NCI-H345 treated with DMSO at 0.1 percent for 48 hours (cell line): ENCODE results near the gene CXCL14.
A peak's percentile ranks its signal among the peaks of the same experiment; 100 is the strongest.

Experiments
- DNase-seq: peaks from one replicate; lab custom pipeline; 2025; ENCODE audit not compliant: unreplicated experiment; lab: John Stamatoyannopoulos, UW

CXCL14 gene, protein sequence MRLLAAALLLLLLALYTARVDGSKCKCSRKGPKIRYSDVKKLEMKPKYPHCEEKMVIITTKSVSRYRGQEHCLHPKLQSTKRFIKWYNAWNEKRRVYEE

DNA sequence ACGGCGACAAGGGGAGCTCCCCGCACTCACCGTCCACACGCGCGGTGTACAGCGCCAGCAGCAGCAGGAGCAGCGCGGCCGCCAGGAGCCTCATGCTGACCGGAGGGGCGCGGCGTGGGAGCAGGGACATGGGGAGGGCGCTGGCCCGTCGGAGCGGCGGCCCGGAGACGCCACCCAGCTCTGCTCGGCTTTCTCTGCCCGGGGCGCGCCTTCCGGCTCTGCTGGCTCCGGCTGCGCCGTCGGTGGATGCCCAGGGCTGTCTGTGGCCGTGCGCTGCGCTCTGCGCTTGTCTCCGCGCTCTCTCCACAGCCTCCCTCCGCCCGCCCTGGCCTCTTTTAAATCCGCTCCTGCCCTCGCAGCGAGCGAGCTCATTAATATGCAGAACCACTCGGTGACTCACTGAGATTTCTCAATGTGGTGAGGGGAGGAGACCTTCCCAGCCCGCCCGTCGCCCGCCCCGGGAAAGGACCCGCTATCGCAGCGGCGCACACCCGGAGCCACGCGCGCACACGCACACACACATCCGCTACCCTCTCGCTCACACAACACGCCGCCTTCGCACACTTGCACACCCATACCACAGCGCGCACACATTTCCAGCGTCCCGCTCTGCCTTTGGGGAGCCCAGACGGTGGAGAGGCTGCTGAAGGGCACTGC is at the start of gene CXCL14:
CXCL14 (minus strand) TSS at position 307 of the 657 bp plus-strand sequence; CDS start at position 94, 213 bp downstream.
- DNase-seq, result peak; percentile 4

DNA sequence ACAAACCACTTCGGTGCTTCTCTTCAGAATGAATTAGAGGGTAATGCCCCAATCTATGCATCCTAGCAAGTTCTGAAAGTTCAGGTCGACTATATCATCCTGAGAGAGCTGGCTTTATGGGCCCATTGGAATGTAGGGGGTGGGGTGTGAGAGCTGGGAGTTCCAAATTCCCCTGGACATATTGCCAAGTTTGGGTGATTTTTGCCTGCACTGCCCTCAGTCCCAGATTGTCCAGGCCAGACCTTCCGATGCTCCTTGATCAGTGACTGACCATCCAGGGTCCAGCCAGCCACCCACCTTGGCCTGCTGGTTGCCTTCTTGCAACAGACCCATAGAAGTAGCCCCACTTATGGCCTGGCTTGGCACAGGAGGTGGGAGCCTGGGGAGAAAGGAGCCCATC is 47.8 kb upstream of the CXCL14 start:
- DNase-seq, result no peak

DNA sequence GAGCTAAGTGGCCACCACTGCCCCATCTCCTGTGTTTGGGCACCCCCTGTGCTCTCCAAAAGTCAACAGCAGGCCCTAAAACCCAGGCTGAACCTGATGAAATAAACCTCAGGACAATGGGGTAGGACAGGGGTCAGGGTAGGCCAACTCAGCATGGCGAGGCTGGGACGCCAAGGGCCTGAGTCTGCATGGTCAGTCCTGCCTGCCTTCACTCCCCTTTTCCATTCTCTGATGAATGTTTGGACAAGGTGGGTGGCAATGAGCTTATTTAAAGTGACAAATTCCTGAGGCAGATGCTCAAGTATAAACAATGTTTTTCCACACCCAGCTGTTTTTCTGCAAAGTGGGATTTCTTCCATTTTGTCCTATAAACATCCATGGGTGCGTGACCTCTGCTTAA is 47.2 kb upstream of the CXCL14 start:
- DNase-seq, result no peak

DNA sequence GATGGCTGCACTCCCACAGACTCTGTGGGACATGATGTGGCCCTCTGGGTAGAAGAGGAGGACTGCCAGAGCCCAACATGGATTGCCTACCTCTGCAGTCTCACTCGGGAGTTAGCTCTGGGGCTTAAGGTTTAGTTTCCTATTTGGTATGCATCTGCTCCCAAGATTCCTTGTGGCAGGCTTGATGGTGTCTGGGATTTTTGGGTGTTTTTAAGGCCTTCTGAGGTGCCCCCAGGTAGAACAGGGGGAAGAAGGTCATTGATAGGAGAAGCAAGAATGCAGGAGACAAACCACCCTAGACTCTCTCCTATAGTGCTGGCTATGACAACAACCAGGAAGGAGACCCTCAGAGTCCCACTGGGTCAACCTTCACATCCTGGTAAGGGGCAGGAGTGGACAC is 46.7 kb upstream of the CXCL14 start:
- DNase-seq, result no peak

DNA sequence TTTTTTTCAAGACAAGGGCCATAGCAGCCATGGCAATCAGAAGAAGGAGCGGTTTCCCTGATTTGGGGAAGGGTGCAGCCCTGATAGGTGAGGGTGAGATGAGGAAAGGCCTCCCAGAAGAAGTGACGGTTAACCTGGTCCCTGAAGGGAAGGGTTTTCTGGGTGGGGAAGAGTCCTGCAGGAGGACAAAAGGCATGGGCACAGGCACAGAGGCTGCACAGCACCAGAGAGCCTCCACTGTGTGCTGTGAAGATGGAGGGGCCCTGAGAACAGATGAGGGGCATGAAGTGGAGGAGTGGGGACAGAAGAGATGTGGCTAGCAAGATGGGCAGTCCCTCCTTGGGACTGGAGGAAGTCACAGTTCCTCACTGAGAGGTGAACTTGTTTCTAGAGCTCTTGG is 46.3 kb upstream of the CXCL14 start:
- no peak for DNase-seq

DNA sequence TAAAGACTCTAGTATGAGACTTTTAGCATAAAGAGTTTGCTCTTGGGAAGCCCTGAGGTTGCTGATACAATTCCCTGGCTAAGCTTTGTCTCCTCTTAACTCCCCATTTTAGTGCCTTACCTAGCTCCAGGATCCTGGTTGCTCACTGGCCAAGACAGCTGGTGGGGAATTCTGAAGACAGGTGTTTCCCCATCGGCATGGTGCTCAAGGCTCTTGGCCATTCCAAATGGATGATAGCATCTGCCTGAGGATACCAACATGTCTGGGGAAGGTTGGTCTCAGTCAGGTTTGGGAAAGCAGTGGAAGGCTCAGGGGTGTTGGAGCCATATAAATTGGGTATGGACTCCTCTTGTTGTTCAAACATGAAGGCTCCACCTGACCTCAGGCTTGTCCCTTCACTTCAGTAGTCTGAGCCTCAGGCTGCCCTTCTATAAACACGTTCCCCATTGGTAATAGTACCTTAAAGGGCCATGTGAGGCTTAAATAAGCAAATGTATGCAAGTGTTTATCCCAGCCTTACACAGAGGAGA is 44.5 kb upstream of the CXCL14 start:
- DNase-seq, result no peak

DNA sequence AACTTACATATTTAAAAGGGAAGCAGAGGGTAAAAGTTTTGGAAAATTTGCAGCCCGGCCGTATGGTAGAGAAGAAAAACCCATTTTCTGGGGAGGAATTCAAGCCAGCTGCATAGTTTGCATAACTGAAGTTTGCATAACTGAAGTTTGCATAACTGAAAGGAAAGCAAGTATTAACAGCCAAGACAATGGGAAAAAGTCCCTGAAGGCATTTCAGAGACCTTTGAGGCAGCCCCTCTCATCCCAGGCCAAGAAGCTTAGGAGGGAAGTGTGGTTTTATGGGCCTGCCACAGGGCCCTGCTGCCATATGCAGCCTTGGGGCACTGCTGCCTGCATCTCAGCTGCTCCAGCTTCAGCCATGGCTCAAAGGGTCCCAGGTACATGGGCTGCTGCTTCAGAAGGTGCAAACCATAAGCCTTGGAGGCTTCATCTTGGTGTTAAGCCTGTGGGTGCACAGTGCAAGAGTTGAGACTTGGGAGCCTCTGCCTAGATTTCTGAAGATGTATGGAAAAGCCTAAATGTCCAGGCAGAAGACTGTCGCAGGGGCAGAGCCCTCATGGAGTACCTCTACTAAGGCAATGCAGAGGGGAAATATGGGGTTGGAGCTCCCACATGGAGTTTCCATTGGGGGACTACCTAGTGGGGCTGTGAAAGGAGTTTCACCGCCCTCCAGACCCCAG is 36.9 kb upstream of the CXCL14 start:
- DNase-seq, result no peak

DNA sequence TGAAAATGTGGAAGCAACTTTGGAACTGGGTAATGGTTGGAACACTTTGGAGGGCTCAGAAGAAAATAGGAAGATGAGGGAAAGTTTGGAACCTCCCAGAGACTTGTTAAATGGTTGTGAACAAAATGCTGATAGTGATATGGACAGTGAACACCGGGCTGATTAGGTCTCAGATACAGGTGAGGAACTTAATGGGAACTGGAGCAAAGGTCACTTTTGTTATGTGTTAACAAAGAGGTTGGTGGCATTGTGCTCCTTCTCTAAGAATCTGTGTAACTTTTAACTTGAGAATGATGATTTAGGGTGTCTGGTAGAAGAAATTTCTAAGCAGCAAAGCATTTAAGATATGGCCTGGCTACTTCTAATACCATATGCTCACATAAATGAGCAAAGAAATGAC is 36.4 kb upstream of the CXCL14 start:
- no peak for DNase-seq

DNA sequence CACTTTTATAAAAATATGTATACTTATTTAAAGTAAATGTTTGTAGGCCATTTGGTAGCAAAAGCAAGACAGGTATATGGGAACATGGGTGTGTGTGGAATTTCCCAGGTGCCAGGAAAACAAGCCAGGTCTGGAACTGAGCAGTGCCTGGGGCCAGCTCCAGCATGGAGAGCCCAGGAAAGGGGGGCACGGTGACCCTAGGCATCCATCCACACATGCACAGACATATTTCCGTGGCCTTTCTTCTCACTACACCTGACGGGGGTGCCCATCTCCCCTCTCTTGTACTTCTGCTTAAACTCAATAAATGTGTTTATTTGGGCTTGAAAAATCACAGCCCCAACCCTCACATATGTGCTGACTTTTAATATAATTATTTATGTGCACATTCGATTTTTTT is 31.2 kb upstream of the CXCL14 start:
- no peak for DNase-seq

DNA sequence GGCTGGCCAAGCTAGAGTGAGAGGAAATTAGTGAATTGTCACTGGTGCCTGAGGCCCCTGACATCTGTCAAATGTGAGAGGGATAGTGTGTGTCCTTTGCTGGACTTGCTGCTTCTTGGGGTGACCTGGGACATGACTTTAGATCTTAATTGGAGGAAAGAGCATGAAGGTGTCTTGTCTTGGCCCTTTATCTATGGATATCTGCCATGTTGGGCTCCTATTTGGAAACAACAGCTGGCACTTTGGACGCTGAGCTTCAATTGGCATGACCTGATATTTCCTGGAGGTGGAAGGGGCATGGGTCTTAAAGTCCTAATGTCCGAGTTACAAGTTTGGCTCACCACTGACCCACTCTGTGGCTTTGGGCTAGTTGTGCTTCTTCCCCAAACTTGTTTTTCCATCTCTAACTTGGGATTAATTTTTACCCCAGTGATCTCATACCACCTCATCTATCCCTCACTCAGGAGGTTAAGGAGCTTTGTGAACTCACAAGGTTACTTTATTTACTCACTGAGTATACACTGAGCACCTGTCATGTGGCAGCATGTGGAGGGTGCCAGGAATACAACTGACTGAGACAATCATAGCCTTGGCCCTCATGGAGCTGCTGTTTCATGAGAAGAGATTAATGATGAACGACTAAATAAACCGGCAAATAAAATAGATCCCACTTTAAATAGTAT is 30.1 kb upstream of the CXCL14 start:
- DNase-seq, result no peak

DNA sequence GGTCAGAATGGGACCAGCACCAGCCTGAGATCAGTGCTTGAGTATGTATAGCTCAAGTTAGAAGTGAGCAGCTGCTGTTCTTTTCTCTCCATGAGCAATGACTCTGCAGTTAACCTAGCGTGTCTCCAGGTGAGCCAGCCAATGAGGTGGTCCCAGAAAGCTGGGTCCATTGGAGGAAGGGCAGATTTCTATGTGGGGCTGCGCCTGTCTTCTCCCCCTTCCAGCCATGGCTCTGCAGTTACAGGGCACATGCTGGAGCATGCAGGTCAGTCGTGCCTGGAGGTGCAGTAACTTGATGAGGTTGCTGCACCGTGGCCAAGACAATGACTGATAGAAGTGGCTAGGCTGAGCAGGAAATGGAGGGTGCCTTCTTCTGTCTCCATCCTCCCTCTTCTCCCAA is 29.6 kb upstream of the CXCL14 start:
- DNase-seq, result no peak

DNA sequence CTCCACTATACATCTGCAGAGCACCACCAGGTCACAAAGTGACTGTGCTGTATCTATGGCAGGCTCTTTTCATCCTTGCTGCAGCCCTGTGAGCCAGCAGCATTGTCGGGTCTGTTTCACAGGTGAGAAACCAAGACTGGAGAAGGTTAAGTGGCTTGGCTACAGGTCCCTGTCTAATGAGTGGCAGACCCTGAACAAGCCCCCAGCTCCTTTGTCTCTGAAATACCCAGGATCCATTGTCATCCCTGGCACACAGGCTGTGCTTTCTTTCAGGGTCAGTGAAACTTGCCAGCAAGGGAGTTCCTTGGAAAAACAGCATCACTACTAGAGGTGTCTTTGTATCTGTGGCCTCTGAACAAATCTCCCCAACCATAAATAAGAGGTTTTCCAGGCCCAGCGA is 27.6 kb upstream of the CXCL14 start:
- no peak for DNase-seq

DNA sequence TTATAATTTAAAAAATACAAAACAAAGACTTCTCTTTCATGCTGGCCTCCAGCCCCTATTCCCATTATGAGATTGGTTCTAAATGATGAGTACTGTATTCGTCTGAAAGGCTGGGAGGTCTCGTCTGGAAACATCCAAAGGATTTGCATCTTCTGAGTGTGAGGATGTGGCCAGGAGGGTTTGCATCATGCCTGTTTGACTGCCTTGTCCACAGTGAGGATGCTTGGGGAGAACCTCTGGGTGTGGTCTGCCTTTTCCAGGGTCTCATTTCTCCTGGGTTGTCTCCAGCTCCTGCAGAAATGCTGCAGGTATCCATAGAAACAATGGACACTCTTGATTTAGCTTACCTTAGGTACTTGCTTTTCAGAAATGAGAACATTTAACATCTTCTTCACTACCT is 26.4 kb upstream of the CXCL14 start:
- DNase-seq, result no peak

DNA sequence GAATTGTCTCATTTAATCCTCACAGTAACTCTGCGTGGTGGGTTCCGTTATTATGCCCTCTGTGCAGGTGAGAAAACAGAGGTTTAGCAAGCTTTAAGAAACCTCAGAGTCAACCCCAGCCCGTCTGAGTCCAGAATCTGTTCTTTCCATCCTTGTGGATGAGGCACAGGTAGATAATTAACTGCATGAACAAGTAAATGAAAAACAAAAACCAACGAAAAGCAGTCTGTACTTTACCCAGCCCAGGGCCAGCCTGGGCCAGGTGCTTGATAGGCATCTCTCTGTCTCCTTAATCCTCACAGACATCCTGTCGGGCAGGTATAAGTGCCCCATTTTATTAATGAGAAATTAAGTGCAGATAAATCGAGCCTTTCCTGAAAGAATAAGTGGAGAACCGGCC is 25.3 kb upstream of the CXCL14 start:
- no peak for DNase-seq

DNA sequence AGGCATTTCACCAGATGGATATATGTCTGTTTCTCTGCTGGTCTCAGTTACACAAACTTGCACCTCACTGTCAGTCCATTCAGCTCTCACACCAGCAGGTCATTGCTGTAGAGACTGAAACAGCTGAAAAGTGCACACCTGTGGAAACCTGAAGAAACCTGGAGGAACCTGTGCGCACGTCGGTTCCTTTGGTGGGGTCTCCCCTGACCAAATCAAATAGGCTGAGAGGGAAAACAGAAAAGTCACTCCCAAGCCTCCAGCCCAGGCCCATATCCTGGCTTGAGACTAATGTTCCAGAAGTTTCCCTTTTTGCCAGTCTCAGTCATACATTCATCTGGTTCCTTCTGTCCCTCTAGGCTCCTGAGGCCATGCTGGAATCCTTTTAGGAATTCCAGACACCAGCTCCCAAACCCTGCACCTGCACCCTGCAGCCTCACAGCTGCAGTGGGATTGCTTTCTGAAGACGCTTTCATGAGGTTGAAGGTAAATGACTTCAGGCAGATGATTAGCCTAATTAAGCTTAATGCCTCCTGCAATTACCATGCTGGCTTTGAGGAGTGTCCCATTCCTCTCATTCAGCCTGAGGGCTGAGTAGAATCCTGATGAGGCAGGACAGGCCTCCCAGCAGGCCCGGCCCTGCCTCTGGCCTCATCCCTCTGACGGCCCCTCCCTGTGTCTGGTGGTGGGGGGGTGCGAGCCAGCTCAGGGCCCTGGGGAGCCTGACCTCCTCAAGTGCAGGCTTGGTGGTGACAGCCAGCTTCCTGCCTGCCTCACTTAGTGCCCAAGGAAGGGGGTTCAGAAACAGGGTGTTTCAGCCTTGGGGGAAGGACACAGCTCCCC is 24.3 kb upstream of the CXCL14 start:
- no peak for DNase-seq

DNA sequence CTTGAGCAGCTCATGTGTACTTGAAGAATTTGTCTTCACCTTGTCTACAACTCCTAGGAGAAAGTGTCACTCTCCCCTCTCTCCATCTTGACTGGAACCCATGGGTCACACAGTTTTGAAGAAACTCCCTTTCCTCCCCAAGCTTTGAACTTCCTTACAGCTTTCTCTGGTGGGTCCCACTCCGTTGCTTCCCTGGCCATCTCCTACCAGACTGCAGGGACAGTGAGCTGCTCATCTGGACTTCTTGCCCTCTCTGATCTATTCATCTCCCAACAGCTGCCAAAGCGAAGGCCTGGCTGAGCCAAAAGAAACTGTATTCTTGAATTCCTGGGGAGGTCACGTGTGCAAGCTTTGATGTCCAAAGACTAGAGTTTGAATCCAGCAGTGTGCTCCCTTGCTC is 22.7 kb upstream of the CXCL14 start:
- DNase-seq, result no peak

DNA sequence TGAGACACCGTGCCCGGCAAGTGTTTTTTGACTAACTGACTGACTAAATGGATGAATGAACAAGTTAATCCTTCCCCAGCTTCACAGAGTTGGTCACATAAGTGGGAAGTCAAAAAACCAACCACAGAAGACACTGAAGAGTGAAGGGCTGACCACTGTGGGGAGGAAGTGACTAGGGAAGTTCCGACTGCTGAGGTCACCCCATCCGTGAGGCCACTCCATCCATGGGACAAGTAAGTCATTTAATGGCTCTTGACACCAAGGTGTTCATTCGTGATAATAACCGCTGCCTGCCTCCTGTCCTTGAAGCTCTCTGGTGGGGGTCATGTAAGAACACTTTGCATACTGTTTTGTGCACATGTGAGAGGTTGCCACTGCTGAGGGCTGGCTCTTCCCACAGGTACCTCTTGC is 22.2 kb upstream of the CXCL14 start:
- no peak for DNase-seq

DNA sequence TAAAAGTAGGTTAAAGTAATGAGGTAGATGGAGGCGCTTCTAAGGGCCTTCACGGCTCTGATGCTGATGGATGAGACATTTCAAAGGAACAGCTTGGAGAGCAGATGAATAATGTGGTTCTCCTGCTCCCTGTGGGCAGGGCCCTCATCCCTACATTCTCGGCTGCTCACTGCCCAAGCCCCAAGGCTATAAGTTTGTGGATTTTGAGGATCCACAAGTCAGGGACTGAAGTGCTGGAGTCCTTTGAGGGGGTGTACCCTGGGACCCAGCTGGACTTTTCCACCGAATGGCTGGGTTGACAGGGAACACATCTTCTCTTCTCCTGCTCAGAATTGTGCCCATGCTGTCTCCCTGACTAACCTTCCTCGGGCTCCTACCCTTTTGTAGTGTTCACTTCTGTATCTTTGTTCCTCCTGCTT is 21.4 kb upstream of the CXCL14 start:
- DNase-seq, result no peak

DNA sequence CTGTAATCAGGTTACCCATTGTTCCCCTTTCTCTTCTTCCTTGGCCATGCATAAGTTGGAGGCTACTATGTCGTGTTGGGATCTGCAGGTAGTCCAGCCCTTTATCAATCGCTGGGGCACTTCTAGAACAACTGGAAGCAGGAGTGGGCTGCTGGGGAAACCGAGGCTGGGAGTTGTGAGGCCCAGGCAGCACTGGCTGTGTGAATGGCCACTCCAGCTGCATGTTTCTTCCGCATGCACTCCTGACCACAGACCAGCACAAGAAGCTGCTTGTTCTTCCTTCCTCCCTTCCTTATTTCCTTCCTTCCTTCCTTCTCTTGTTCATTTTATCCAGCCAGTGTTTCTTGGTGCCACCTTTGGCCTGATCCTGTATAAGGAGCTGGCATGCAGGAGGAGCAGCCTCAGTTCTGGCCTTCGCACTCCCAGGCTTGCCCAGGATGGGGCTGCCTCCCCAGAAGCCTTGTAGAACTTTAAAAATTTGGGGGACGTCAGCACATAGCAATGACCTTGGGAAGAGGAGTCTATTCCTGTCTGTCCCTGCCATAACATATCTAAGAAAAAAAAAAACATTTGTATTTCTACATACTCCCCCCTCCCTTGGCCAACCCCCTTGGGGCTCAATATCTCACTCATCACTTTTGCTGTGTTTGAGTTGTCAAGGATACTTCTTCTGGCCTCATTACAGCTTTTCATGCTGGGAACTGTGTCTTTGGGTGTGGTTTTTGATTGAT is 20.8 kb upstream of the CXCL14 start:
- DNase-seq, result no peak

DNA sequence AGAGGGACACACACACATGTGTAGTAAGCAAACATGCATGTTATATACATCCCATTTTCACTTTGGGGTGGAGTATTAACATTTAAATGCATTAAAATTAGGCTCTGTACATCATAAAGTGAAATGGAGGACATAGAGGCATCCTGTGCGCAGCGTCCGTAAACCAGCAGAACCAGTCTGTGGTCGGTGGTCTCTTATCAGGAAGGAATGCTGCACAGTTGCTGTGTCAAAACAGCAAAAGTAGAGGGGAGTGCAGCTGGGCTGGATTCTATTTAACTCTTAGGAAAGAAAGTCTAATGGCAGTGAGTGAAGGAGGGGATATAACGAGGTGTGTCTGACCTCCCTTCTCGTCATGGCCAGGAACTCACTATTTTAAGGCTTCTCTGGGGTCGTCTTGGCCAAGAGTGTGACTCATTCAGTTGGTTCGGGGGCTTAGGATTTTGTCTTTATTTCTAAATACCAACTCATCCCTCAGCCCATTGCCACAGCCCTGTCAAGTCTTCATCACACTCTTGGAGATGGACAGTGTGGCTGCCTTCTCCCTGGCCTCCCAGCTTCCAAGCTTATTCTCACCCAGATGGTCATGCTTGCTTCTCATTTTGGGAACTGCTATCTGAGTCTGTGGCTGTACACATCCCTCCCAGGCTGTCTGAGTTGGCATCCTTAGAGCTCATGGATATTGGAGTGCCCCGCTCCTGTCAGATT is 20.1 kb upstream of the CXCL14 start:
- no peak for DNase-seq
